Umbilical cord (tissue), 2 donors: Measurements from ENCODE around the gene SNF8. TPM values are rescaled to one million over a fixed set of nuclear protein-coding genes. Genes with fewer than 3 reads are reported as not detected.

Source experiments
- DNase-seq: peaks from one replicate; pipeline ENCODE4 v3.0.0-alpha.2; 2015; ENCODE audit warnings: low spot score
- total RNA-seq: library from RNA; depleted of rRNA; stranded (reverse); fragments of >200 nt; gene quantifications from one replicate; pipeline ENCODE4 v1.2.3, GENCODE V29; 2014; ENCODE audit warnings: low replicate concordance; ENCODE audit not compliant: insufficient read depth

SNF8 gene
- total RNA-seq, 1 donor from 2014 or later: 74.2 TPM

- DNase-seq: no peak
Measured at GRCh38 chr17:48929812-48930165, 14.9 kb downstream of the SNF8 start.

- DNase-seq: no peak
Measured at GRCh38 chr17:48928876-48929811, 15.5 kb downstream of the SNF8 start.

- DNase-seq: no peak
Measured at GRCh38 chr17:48927978-48928745, 16.5 kb downstream of the SNF8 start.

GRCh38 chr17:48925991-48926342 is 18.7 kb downstream of the SNF8 start:
- no peak for DNase-seq

GRCh38 chr17:48925251-48925990 is 19.2 kb downstream of the SNF8 start:
- no peak for DNase-seq

GRCh38 chr17:48915459-48916282 is 29.0 kb downstream of the SNF8 start:
- no peak for DNase-seq

GRCh38 chr17:48912476-48912875 is 32.2 kb downstream of the SNF8 start:
- no peak for DNase-seq

GRCh38 chr17:48910370-48910769 is 34.3 kb downstream of the SNF8 start:
- no peak for DNase-seq

- no peak for DNase-seq
Measured at GRCh38 chr17:48909783-48910182, 34.9 kb downstream of the SNF8 start.

- peak; percentile 93 for DNase-seq
Measured at GRCh38 chr17:48908853-48909394, 35.7 kb downstream of the SNF8 start.

- DNase-seq: peak; percentile 98
Measured at GRCh38 chr17:48908047-48908843, 36.4 kb downstream of the SNF8 start, which contains the start of gene UBE2Z. Gene UBE2Z (plus strand): TSS chr17:48908407. CDS start chr17:48908504, 97 bp downstream.

GRCh38 chr17:48907713-48908046 is 37.0 kb downstream of the SNF8 start:
- DNase-seq: no peak

- DNase-seq: no peak
Measured at GRCh38 chr17:48905987-48906515, 38.6 kb downstream of the SNF8 start.

GRCh38 chr17:48904428-48904827 is 40.2 kb downstream of the SNF8 start:
- no peak for DNase-seq

GRCh38 chr17:48903401-48903800 is 41.2 kb downstream of the SNF8 start:
- DNase-seq: no peak

- peak; percentile 56 for DNase-seq
Measured at GRCh38 chr17:48901241-48901640, 43.4 kb downstream of the SNF8 start.

GRCh38 chr17:48894886-48895285 is 49.8 kb downstream of the SNF8 start:
- DNase-seq: no peak

- no peak for DNase-seq
Measured at GRCh38 chr17:48893646-48894508, 50.8 kb downstream of the SNF8 start.
